NOMO-1 treated with DMSO at 0.1 percent for 48 hours (cell line): ENCODE results near the gene AMPD1.

Experiments used
- DNase-seq: peaks from one replicate; lab custom pipeline; 2025; ENCODE audit not compliant: unreplicated experiment; lab: John Stamatoyannopoulos, UW

The AMPD1 gene

DNA sequence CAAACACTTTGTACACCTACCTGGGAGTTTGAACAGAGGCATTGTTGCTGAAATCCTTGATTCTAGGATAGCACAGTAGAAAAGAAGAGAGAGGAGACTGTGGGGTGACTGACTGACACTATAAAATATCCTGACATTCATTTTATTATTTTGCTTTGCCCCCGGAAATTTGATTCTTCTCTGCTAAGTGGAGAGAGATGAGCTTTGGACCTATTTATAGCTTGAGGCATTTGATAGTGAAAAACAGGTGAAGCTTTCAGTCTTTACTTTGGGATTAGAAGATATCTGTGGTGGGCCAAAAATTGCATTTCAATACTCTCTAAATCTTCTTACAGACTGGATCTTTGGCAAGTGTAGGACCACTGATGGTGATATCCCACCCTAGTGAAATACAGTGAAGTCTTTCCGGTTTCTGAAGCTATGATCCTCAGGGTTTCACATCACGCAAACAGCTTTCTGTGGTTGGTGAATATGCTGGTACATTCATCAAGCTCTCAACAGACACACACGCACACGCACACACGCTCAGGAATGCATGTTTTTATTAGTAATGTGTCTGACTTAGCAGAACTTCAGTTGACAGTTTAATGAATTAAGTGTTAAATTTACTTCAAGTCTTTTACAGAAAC lies at the start of gene AMPD1:
Gene AMPD1, minus strand, starts transcription at position 117 of the 629 bp plus-strand sequence. Its CDS starts 75 bp downstream, at position 42.
- no peak for DNase-seq

GRCh38 chr1:114741963-114742746 lies 46.8 kb upstream of the AMPD1 start:
- no peak for DNase-seq

GRCh38 chr1:114740331-114740730 lies 45.0 kb upstream of the AMPD1 start:
- no peak for DNase-seq

- DNase-seq: no peak
Measured at GRCh38 chr1:114737314-114737849, 42.0 kb upstream of the AMPD1 start.

GRCh38 chr1:114735479-114735878 lies 40.1 kb upstream of the AMPD1 start:
- no peak for DNase-seq

- DNase-seq: no peak
Measured at GRCh38 chr1:114729782-114730181, 34.4 kb upstream of the AMPD1 start.

- DNase-seq: no peak
Measured at GRCh38 chr1:114728553-114728952, 33.2 kb upstream of the AMPD1 start.

DNA sequence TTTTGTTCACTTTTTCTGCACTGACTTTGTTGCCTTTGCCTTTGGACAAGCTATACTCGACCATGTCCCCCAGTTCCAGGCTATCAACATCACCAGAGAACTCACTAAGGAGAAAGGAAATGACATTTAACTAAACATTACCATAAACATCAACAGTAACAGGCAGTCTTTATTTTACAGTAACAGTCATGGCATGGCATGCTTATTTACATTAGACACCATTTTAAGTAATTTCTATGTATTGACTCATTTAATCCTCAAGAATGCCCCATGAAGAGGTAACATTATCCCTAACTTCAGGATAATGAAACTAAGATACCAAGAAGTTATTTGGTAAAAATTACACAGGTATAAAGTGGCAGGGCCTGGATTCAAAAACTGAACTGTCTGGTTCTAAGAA lies 29.9 kb upstream of the AMPD1 start:
- no peak for DNase-seq

GRCh38 chr1:114723915-114724314 lies 28.6 kb upstream of the AMPD1 start:
- DNase-seq: no peak

GRCh38 chr1:114723457-114723856 lies 28.1 kb upstream of the AMPD1 start:
- no peak for DNase-seq

GRCh38 chr1:114720492-114720891 lies 25.1 kb upstream of the AMPD1 start:
- DNase-seq: no peak

DNA sequence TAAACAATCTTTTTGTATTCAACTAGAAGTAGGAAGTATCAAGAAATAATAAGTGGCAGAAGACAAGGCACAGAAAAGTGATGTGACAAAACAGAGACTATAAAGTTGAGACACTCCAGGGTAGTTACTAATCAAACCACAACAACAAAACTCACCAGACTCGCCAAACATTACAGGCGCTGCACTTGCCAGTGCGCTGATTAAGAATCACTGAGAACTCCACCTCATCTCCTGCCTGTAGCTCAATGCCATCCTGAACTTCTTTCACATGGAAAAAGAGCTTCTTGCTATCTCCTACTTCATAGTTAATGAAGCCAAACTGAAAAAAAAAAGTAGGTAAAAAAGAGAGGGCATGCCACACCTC lies 24.1 kb upstream of the AMPD1 start:
- DNase-seq: no peak

DNA sequence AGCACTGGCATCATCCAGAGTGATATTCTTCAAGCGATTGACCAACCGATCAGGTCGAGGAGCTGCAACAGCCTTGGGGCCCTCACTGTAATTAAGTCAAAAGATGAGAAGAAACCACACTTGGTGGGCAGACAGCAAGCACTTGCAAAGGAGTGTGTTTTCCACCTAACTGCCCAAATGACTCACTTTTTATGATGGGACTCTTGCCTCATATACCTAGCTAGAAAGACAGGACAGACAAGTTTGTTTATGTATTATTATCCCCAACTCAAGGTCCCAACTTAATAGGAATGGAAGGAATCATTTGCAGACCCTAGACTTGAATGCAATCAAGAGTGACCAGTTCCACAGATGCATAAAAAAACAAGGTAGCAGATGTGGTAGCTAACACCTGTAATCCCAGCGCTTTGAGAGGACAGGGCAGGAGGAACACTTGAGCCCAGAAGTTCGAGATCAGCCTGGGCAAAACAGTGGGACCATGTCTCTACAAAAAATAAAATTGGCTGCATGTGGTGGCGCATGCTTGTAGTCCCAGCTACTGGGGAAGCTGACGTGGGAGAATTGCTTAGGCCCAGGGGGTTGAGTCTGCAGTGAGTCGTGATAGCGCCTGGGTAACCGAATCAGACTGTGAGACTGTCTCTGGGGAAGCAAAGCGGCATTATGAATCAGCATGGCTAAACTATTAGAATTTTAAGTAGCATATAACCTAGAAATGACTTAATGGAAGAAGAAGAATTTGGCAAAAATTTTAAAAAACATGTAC lies 23.5 kb upstream of the AMPD1 start:
- DNase-seq: no peak

DNA sequence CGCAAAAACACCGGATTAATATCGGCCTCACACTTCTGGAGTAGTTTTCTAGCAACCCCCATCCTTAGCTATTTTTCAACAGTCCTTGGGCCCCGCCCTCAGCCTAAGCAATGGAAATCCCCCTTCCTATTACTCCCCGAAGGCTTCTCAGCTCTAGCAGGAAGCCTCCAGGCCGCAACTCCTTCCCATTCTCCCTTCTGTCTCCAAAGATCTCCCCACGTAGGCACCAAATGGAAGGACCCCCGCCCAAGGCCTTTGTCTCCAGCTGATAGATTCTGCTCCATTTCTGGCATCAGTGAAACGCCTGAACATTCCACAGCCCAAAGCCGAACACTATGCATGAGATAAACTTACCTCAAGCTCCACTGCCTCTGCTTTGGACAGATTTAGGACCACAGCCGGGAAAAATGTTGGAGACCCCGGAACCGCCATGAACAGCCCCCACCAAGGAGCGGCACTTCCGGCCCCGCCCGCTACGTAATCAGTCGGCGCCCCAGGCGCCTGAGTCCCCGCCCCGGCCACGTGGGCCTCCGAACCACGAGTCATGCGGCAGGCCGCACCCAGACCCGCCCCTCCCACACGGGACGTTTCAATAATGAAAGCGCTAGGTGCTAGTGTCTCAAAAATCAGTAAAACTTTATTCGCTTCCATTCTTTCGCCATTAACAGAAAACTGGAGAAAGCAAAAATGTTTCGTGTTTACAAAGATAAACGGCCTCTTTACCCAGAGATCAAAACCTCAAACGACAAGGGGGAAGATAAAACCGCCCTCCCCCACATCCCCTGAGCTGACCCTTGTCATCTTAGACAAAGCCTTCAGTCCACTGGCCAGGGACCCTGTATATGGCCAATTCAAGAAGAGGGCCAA lies 21.2 kb upstream of the AMPD1 start, which contains the start of gene NRAS:
Gene NRAS, minus strand, starts transcription at position 468 of the 867 bp plus-strand sequence. CDS start 611 bp downstream, outside the sequence.
- DNase-seq: peak; percentile 86

DNA sequence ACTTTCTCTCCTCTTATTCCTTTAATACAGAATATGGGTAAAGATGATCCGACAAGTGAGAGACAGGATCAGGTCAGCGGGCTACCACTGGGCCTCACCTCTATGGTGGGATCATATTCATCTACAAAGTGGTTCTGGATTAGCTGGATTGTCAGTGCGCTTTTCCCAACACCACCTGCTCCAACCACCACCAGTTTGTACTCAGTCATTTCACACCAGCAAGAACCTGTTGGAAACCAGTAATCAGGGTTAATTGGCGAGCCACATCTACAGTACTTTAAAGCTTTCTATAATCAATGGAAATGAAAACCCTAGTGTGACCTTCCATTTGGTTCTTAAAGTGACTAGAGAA lies 20.6 kb upstream of the AMPD1 start:
- DNase-seq: no peak

DNA sequence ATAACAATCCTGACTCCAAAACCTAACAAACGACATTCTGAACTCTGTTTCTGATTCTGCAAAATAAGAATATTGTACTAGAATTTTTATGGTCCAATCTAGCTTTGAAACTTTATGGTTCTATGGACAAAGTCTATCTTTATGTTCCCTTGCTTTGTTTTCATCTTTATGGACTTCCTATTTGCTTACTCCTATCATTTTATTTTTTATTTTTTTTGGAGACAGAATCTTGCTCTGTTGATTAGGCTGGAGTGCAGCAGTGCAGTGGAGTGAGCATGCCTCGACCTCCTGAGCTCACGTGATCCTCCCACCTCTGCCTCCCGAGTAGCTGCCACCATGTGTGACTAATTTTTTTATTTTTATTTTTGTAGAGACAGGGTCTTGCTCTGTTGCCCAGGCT lies 17.6 kb upstream of the AMPD1 start:
- no peak for DNase-seq

GRCh38 chr1:114710360-114710759 lies 15.0 kb upstream of the AMPD1 start:
- DNase-seq: no peak

DNA sequence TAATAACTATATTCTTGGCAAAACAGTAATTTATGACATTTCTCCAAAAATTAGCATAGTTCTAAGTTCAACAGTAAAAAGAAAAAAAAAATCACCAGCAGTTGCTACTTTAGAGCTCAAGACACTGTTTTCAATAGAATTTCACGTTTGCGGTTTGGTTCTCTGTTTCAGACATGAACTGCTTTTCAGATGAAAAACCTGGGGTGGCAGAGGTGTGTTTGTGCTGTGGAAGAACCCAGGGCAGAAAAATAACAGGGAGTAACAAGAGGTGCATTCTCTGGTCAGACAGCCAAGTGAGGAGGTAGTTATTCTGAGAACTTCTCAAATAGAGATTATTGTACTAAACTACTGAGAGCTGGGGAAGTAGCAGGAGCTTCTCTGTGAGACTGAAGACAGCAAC lies 12.3 kb upstream of the AMPD1 start:
- no peak for DNase-seq

GRCh38 chr1:114703242-114703641 lies 7.9 kb upstream of the AMPD1 start:
- no peak for DNase-seq

DNA sequence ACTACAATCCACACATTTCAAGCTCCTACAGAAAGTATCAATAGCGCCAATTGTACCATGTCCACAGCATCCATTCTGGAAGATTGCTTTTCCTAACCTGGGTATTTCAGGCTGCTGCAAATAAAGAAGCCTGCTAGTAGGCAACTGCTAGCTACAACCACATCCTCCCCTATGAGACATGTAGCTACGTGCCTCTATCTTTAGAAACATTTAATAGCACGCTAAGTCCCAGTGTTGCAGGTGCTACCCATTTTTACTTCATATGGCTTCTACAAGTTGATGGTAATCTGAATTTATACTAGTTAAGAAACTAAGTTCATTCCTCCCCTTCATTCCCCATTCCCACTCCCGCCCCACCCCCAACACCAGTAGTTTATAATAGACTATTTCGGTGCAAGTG lies 7.4 kb upstream of the AMPD1 start:
- no peak for DNase-seq

GRCh38 chr1:114701931-114702330 lies 6.6 kb upstream of the AMPD1 start:
- DNase-seq: no peak
